Small intestine (tissue), 7 donors: ENCODE data around the gene ROS1. TPM values are rescaled to one million over a fixed set of nuclear protein-coding genes. Genes with fewer than 3 reads are reported as not detected.

Experiments used
- DNase-seq, 2 donors: peaks; one replicate each; pipeline versions ENCODE4 v3.0.0 to v3.0.0-alpha.2; 2013
- FAIRE-seq: peaks from 2 replicates; lab custom pipeline; 2012; peaks lifted over from hg19 to GRCh38; lab: Jason Lieb, UNC
- H3K27ac ChIP-seq, 3 donors: one replicate each; pipeline ENCODE4 v1.5.1; 2013; ENCODE audit warnings: low read length in 2 of 3, mild to moderate bottlenecking in 2 of 3, control low read depth in 1 of 3, inconsistent platforms in 1 of 3, low read depth in 1 of 3, moderate library complexity in 1 of 3
- H3K27me3 ChIP-seq, 3 donors: one replicate each; pipeline ENCODE4 v1.6.1; 2013; ENCODE audit warnings: low read length in 3 of 3, inconsistent platforms in 1 of 3; ENCODE audit not compliant: control insufficient read depth in 3 of 3, insufficient read depth in 3 of 3
- H3K36me3 ChIP-seq, 3 donors: one replicate each; pipeline ENCODE4 v1.6.1; 2013; ENCODE audit warnings: low read length in 3 of 3, inconsistent platforms in 1 of 3, low read depth in 1 of 3, mild to moderate bottlenecking in 1 of 3, moderate library complexity in 1 of 3; ENCODE audit not compliant: control insufficient read depth in 3 of 3, insufficient read depth in 2 of 3
- H3K4me1 ChIP-seq, 3 donors: one replicate each; pipeline ENCODE4 v1.6.1; 2013; ENCODE audit warnings: low read length in 2 of 3, inconsistent platforms in 1 of 3, low read depth in 1 of 3, mild to moderate bottlenecking in 1 of 3, moderate library complexity in 1 of 3; ENCODE audit not compliant: control insufficient read depth in 3 of 3, insufficient read depth in 2 of 3
- H3K4me3 ChIP-seq, 3 donors: one replicate each; pipeline ENCODE4 v1.5.1; 2013; ENCODE audit warnings: low read length in 3 of 3, control low read depth in 1 of 3, inconsistent platforms in 1 of 3, low read depth in 1 of 3, mild to moderate bottlenecking in 1 of 3, moderate library complexity in 1 of 3
- H3K9me3 ChIP-seq, 2 donors: one replicate each; pipeline ENCODE4 v1.6.1; 2013; ENCODE audit warnings: low read depth in 1 of 2, low read length in 1 of 2; ENCODE audit not compliant: control insufficient read depth in 2 of 2, insufficient read depth in 1 of 2
- WGBS, 3 donors: extraction: QIAGEN DNeasy Blood & Tissue Kit; methylation state at CpG; one replicate each; pipeline ENCODE4 v1.1.7; 2013; 5-methylcytosine and 5-hydroxymethylcytosine counted together
- polyA plus RNA-seq, 4 donors: library from polyadenylated mRNA; stranded (reverse) in 3 of 4; unstranded in 1 of 4; fragments of 200-250 nt in 3 of 4; fragments of 120-200 nt in 1 of 4; gene quantifications; one replicate each; pipeline versions ENCODE4 v1.2.1 to v1.2.3, GENCODE V29; 2013
- donor health status: healthy with polysubstance abuse.
- donor health status: control.
- donor health status: control.
- donor health status: Bipolar disorder and iron deficiency.
- donor health status: healthy.

The ROS1 gene
- polyA plus RNA-seq, 4 donors: under 0.01 to 4.9 (median under 0.01) TPM; not detected in 1

DNA sequence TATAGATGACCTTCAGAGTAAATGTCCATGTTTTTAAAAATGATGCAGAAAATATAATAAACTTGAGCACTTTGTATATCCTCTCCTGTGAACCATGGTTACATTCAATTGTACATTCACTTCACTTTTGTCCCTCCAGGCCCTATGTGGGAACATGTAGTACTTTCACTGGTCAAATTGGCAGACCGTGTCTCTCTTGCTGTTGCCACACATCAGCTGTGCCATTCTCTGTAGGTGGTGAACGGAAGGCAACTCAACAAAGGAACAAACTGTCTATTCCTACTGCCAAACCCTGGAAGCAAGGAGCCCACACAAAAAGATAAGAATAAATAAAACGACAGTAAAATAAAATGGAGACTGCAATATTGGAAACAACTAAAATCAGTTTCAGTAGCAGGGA, 2.0 kb downstream of the ROS1 start:
- H3K36me3 ChIP-seq: no peaks in the 10 kb centered on the region
- no peaks in the 10 kb centered on the region for H3K9me3 ChIP-seq
- H3K4me3 ChIP-seq: no peak overlapping the region
- H3K27me3 ChIP-seq: no peaks in the 10 kb centered on the region
- H3K27ac ChIP-seq: no peak overlapping the region
- H3K4me1 ChIP-seq: peaks cover 0 to 7% (median 0%) of the 10 kb centered on the region in 3 donors
- DNase-seq: no peak
- WGBS, 3 donors: 84 to 88% (median 86%) methylated on average over 3 of the region's 3 CpGs
- FAIRE-seq: no peak

DNA sequence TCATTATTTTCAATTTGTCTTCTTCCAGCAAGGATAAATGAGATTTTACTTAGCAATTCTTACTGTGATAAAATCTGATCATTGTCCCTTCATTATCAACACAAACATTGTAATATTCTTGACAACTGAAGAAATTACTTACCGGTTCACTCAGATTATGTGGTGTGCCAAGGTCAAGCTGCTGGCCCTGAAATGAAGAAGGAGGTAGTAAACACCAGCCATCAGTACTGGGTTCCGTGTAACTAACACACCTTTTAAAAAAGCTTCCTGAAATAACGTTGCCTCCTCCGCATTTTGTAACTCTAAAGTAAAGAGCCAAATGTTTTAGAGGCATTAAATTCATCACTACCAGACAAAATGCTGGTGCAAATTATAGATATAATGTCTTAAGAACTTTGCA, 7.4 kb downstream of the ROS1 start:
- no peak for FAIRE-seq
- WGBS, 3 donors: 18 to 57% (median 38%) methylated on average over 4 of the region's 4 CpGs
- Histone ChIP-seq H3K4me1 (peaks cover 0 to 4% (median 0%) of the 10 kb centered on the region in 3 donors), H3K4me3 (no peak overlapping the region), H3K36me3 (no peaks in the 10 kb centered on the region), H3K9me3 (no peaks in the 10 kb centered on the region), H3K27ac (no peak overlapping the region), H3K27me3 (no peaks in the 10 kb centered on the region)
- no peak for DNase-seq

DNA sequence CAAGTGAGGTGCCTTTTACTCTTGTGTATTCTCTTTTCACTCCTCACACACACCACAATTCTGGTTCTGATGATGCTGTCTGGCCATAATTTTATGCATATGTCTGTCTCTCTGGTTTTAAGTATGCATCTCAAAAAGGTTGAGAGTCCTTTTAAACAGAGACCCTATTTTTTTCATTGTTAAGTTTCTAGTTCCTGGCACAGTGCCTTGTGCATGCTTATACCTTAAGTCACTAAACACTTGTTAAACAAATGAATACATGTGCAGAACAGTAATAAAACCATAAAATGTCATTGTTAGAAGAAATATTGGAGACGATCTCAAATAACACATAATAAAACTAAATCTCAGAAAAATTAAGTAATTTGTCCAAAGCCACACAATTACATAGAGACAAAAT, 7.9 kb downstream of the ROS1 start:
- peaks cover 0 to 4% (median 0%) of the 10 kb centered on the region in 3 donors for H3K4me1 ChIP-seq
- H3K4me3 ChIP-seq: no peak overlapping the region
- no peaks in the 10 kb centered on the region for H3K9me3 ChIP-seq
- WGBS, 3 donors: 17 to 54% (median 51%) methylated on average over 1 of the region's 1 CpG
- H3K36me3 ChIP-seq: no peaks in the 10 kb centered on the region
- no peak overlapping the region for H3K27ac ChIP-seq
- no peaks in the 10 kb centered on the region for H3K27me3 ChIP-seq
- FAIRE-seq (no peak), DNase-seq (no peak)

DNA sequence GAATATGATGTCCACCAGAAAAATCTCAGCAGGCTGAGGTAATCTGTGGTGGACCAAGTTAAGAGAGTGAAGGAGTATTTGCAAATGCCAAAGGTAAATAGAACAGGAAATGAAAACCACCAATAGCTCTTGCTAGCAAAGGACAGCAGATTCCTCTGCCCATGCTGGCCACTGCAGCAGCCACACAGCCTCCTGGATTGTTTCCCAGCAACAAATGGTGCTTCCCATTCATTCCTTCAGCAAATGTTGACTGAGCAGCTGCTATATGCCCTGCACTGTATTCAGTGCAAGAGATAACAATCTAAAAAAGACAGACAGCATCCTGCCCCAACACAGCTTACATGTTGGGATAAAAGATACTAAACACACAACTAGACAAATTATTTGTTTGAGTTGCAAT, 11.0 kb downstream of the ROS1 start:
- no peaks in the 10 kb centered on the region for H3K9me3 ChIP-seq
- H3K36me3 ChIP-seq: no peaks in the 10 kb centered on the region
- H3K4me1 ChIP-seq: peaks cover 0 to 4% (median 0%) of the 10 kb centered on the region in 3 donors
- no peak overlapping the region for H3K4me3 ChIP-seq
- DNase-seq (no peak), FAIRE-seq (no peak)
- peaks cover 0 to 2% (median 0%) of the 10 kb centered on the region in 3 donors for H3K27me3 ChIP-seq
- H3K27ac ChIP-seq: no peak overlapping the region

DNA sequence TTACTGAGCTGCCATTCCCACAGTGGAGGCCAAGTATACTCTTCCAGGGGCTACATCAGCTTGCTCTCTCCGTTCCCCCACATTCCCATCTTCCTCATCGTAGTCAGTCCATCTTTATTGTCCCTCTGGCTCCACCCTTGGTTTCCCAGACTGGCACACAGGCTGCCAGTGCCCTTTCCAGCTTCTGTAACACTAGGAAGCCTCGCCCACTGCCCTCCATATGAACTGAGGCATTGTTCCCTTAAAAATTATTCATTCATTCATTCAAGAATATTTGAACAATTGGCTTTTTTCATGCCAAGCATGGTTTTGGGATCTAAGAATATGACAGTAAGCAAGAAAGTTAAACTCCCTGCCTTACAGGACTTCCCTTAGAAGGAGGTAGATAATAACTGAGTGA, 14.3 kb downstream of the ROS1 start:
- DNase-seq (no peak), FAIRE-seq (no peak)
- no peaks in the 10 kb centered on the region for H3K36me3 ChIP-seq
- no peaks in the 10 kb centered on the region for H3K4me1 ChIP-seq
- no peak overlapping the region for H3K27ac ChIP-seq
- 42 to 67% (median 46%) methylated on average over 3 of the region's 3 CpGs for WGBS, 3 donors
- H3K9me3 ChIP-seq: no peaks in the 10 kb centered on the region
- H3K4me3 ChIP-seq: no peak overlapping the region
- peaks cover 0 to 2% (median 0%) of the 10 kb centered on the region in 3 donors for H3K27me3 ChIP-seq

DNA sequence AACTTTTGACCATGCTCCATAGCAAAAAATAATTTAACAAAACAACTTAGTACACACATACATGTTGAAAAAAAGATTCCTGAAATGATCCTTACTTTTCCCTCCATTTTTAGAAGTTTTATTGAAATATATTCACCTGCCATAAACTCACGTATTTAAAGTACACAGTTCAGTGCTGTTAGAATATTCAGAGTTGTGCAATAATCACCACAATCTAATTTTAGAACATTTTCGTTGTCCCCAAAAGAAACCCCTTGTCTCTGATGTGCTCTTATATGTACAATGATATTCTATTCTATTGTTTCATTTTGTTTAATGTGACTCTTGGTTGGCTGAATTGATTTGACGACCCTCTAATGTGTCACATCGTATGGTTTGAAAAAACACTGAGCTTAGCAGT, 15.9 kb downstream of the ROS1 start:
- Histone ChIP-seq H3K4me1 (no peaks in the 10 kb centered on the region), H3K27ac (no peak overlapping the region), H3K9me3 (no peaks in the 10 kb centered on the region), H3K4me3 (no peak overlapping the region), H3K27me3 (peaks cover 0 to 2% (median 0%) of the 10 kb centered on the region in 3 donors), H3K36me3 (no peaks in the 10 kb centered on the region)
- DNase-seq: no peak
- 52 to 62% (median 59%) methylated on average over 4 of the region's 4 CpGs for WGBS, 3 donors
- FAIRE-seq: no peak

DNA sequence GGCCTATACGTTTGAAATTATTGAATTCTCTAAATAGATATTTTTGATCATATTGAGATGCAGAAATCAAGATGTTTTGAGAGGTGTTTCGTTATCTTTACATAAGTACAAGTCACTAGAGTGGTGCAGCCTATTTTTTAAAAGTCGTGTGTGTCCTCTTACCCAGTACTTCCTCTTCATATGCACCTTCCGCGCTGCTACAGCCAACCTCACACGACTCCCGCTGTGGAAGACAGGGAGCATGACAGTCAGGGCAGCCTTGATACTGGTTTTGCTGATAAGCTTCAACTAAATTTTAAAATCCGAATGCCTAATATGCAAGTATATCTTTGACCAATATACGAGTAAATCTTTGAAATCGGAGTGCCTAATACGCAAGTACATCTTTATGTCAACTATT, 16.3 kb downstream of the ROS1 start:
- DNase-seq: no peak
- H3K27me3 ChIP-seq: peaks cover 0 to 2% (median 0%) of the 10 kb centered on the region in 3 donors
- H3K4me3 ChIP-seq: no peak overlapping the region
- 78 to 84% (median 79%) methylated on average over 11 of the region's 11 CpGs for WGBS, 3 donors
- no peaks in the 10 kb centered on the region for H3K36me3 ChIP-seq
- FAIRE-seq: no peak
- no peaks in the 10 kb centered on the region for H3K4me1 ChIP-seq
- no peaks in the 10 kb centered on the region for H3K9me3 ChIP-seq
- no peak overlapping the region for H3K27ac ChIP-seq

DNA sequence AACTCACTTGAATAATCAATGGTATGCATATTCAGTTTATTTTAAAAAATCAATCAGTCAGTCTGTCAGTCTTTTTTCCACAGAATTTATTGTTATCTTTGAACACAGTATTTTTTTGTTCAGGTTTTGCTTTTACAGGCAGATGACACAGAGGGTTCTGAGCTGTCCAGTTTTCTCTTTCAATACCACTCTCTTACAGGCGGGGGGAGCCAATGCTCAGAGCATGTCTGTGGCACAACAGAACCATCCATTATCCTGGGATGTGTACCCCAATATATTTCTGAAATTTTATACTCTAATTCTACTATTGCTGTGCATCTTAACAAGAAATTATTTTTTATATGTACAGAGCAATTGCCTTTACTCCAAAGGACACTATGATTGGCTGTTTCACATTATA, 21.2 kb downstream of the ROS1 start:
- no peaks in the 10 kb centered on the region for H3K27me3 ChIP-seq
- no peak overlapping the region for H3K27ac ChIP-seq
- no peaks in the 10 kb centered on the region for H3K4me1 ChIP-seq
- no peak overlapping the region for H3K4me3 ChIP-seq
- DNase-seq (no peak), FAIRE-seq (no peak)
- H3K9me3 ChIP-seq: no peaks in the 10 kb centered on the region
- no peaks in the 10 kb centered on the region for H3K36me3 ChIP-seq
- 33 to 48% (median 39%) methylated on average over 1 of the region's 1 CpG for WGBS, 3 donors

DNA sequence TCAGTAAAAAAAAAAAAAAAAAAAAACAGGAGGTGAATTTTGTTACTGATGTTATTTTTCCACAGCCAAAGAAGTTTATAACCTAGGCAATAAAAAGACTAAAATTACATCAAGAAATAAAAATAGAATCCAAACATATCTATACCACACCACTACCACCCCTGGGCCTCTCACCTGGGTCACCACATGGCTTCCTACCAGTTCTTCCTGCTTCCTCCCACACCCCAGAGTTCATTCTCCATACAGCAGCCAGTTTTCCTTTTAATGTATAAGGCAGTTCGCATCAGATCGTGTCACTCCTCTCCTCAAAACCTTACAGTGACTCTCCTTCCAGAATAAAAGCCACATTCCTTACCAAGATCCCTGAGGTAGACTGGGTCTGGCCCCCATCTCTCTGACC, 23.9 kb downstream of the ROS1 start:
- no peak overlapping the region for H3K4me3 ChIP-seq
- H3K27me3 ChIP-seq: no peaks in the 10 kb centered on the region
- FAIRE-seq (no peak), DNase-seq (no peak)
- H3K27ac ChIP-seq: no peak overlapping the region
- no peaks in the 10 kb centered on the region for H3K9me3 ChIP-seq
- H3K36me3 ChIP-seq: no peaks in the 10 kb centered on the region
- no peaks in the 10 kb centered on the region for H3K4me1 ChIP-seq
- WGBS, 3 donors: 67 to 72% (median 67%) methylated on average over 2 of the region's 2 CpGs
